ENCODE results near the gene ZNF3. TPM values are rescaled to one million over a fixed set of nuclear protein-coding genes. Genes with fewer than 3 reads are reported as not detected.

ZNF3 gene
- total and polyA plus RNA-seq, 7 donors, result 11.2 to 26.4 (median 17.1) TPM

DNA sequence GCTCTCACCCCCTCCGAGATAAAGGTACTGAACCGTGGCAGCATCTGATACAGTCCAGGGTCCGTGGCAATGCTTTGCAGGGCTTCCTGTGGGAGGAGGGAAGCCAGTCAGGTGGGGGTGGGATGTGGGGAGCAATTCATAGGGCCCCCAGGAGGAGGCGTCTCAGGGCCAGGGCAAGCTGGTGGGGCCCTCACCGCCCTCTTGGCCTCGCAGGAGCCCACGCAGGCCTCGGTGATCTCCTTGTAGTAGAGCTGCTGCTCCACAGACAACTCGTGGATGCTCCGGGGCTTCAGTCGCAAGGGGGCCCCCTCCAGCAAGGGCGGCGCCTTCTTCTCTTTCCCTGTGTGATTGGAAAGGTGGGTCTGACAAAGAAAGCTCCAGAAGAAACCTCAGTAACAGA, 30.4 kb upstream of the ZNF3 start:
- H3K4me3 ChIP-seq, result no peak overlapping the region
- H3K27me3 ChIP-seq (ENCODE audit: insufficient read depth in 3 of 3, low read length in 2 of 3), result no peaks in the 10 kb centered on the region
- TF ChIP-seq, protein P1, sequence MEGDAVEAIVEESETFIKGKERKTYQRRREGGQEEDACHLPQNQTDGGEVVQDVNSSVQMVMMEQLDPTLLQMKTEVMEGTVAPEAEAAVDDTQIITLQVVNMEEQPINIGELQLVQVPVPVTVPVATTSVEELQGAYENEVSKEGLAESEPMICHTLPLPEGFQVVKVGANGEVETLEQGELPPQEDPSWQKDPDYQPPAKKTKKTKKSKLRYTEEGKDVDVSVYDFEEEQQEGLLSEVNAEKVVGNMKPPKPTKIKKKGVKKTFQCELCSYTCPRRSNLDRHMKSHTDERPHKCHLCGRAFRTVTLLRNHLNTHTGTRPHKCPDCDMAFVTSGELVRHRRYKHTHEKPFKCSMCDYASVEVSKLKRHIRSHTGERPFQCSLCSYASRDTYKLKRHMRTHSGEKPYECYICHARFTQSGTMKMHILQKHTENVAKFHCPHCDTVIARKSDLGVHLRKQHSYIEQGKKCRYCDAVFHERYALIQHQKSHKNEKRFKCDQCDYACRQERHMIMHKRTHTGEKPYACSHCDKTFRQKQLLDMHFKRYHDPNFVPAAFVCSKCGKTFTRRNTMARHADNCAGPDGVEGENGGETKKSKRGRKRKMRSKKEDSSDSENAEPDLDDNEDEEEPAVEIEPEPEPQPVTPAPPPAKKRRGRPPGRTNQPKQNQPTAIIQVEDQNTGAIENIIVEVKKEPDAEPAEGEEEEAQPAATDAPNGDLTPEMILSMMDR (IDR thresholded peaks at IDR 0.05), result no peak
- ATAC-seq (no peak), DNase-seq (no peak)
- H3K4me1 ChIP-seq, result no peaks in the 10 kb centered on the region
- peaks cover 0 to 74% of the 10 kb centered on the region in 2 donors for H3K36me3 ChIP-seq (ENCODE audit: insufficient read depth in 1 of 2, low read depth in 1 of 2)
- H3K9me3 ChIP-seq, result no peaks in the 10 kb centered on the region
- H3K27ac ChIP-seq, result no peak overlapping the region
- WGBS, 3 donors, result 89 to 93% (median 89%) methylated on average over 13 of the region's 13 CpGs
- intact Hi-C loops (cut with DNase I), result no loop called here

DNA sequence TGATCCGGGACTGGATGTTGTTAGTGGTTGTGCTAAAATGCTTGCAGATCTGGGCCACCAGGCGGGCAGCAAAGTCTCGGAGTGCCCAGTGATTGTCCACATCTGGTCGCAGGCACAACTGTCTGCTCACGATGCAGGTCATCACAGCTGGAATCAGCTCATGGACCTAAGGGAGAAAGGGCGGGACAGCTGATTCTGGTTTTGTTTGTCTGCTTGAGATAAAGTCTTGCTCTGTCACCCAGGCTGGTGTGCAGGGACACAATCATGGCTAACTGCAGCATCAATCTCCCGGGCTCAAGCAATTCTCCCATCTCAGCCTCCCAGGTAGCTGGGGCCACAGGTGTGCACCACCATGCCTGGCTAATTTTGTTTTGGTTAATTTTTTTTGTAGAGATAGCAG, 29.6 kb upstream of the ZNF3 start:
- Histone ChIP-seq H3K36me3 (ENCODE audit: insufficient read depth in 1 of 2, low read depth in 1 of 2) (peaks cover 0 to 78% of the 10 kb centered on the region in 2 donors), H3K4me1 (no peaks in the 10 kb centered on the region), H3K27me3 (ENCODE audit: insufficient read depth in 3 of 3, low read length in 2 of 3) (no peaks in the 10 kb centered on the region), H3K9me3 (no peaks in the 10 kb centered on the region), H3K27ac (no peak overlapping the region), H3K4me3 (no peak overlapping the region)
- ATAC-seq, result no peak
- TF ChIP-seq, protein P1 (IDR thresholded peaks at IDR 0.05), result no peak
- WGBS, 3 donors, result 86 to 91% (median 91%) methylated on average over 7 of the region's 7 CpGs
- intact Hi-C loops (cut with DNase I), result no loop called here
- no peak for DNase-seq

DNA sequence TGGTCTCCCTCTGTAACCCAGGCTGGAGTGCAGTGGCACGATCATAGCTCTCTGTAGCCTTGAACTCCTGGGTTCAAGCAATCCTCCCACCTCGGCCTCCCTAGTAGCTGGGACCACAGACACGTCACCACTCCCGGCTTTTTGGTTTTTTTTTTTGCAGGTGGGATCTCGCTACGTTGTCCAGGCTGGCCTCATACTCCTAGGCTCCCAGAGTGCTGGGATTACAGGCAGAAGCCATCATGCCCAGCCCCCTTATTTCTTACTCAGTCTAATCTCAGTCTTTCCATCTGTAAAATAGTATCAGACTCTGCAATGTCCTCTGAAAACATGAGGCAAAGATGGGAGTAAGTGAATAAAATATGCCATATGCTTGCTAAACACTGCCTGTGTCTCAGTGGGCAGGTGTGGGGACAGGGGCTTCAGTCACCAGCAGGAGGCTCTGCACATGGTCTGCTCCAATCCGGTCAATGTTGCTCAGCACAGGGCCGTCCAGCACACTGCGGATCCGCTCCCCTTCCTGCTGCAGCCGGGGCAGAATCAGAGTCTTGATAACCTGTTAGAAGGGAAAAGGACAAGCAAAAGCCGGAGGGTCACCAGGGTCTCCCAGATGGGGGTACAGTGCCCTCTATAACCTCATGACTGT, 28.1 kb upstream of the ZNF3 start:
- H3K4me3 ChIP-seq, result no peak overlapping the region
- H3K27me3 ChIP-seq (ENCODE audit: insufficient read depth in 3 of 3, low read length in 2 of 3), result no peaks in the 10 kb centered on the region
- no peaks in the 10 kb centered on the region for H3K9me3 ChIP-seq
- no peak overlapping the region for H3K27ac ChIP-seq
- ATAC-seq, result no peak
- intact Hi-C loops (cut with DNase I), result no loop called here
- H3K4me1 ChIP-seq, result no peaks in the 10 kb centered on the region
- TF ChIP-seq, protein P1 (IDR thresholded peaks at IDR 0.05), result no peak
- no peak for DNase-seq
- WGBS, 3 donors, result 83 to 87% (median 85%) methylated on average over 12 of the region's 12 CpGs
- peaks cover 0 to 94% of the 10 kb centered on the region in 2 donors for H3K36me3 ChIP-seq (ENCODE audit: insufficient read depth in 1 of 2, low read depth in 1 of 2)

DNA sequence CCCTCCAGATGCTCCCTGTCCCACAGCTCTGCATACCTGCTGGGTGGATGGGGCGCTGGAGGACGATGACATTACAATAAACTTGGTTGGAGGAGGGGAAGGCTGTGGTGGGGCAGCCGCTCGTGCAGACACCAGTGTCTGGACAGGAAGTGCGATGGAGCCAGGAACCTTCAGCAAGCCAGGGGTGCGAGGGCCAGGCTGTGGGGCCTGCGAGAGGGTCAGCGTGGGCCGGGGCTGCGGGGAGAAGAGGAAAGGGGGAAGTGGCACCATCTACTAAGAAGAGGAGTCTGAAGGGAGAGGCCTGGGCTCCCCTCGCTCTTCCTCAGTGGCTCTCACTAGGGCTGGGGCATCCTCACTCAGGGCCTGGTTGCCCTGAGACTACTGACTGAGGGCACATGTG, 26.4 kb upstream of the ZNF3 start:
- Histone ChIP-seq H3K27me3 (ENCODE audit: insufficient read depth in 3 of 3, low read length in 2 of 3) (no peaks in the 10 kb centered on the region), H3K9me3 (no peaks in the 10 kb centered on the region), H3K36me3 (ENCODE audit: insufficient read depth in 1 of 2, low read depth in 1 of 2) (peaks cover 0 to 96% of the 10 kb centered on the region in 2 donors), H3K4me3 (no peak overlapping the region), H3K4me1 (no peaks in the 10 kb centered on the region), H3K27ac (no peak overlapping the region)
- TF ChIP-seq, protein P1 (IDR thresholded peaks at IDR 0.05), result no peak
- no peak for DNase-seq
- ATAC-seq, result no peak
- 81 to 90% (median 82%) methylated on average over 10 to 11 of the region's 11 CpGs for WGBS, 3 donors
- intact Hi-C loops (cut with DNase I), result no loop called here

Data from psoas muscle (tissue), 8 donors.